ENCODE data around the gene SMTNL1. TPM values are rescaled to one million over a fixed set of nuclear protein-coding genes. Genes with fewer than 3 reads are reported as not detected.

SMTNL1 gene, protein sequence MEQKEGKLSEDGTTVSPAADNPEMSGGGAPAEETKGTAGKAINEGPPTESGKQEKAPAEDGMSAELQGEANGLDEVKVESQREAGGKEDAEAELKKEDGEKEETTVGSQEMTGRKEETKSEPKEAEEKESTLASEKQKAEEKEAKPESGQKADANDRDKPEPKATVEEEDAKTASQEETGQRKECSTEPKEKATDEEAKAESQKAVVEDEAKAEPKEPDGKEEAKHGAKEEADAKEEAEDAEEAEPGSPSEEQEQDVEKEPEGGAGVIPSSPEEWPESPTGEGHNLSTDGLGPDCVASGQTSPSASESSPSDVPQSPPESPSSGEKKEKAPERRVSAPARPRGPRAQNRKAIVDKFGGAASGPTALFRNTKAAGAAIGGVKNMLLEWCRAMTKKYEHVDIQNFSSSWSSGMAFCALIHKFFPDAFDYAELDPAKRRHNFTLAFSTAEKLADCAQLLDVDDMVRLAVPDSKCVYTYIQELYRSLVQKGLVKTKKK
- total RNA-seq, result not detected
- long read RNA-seq, result 0 reads

DNA sequence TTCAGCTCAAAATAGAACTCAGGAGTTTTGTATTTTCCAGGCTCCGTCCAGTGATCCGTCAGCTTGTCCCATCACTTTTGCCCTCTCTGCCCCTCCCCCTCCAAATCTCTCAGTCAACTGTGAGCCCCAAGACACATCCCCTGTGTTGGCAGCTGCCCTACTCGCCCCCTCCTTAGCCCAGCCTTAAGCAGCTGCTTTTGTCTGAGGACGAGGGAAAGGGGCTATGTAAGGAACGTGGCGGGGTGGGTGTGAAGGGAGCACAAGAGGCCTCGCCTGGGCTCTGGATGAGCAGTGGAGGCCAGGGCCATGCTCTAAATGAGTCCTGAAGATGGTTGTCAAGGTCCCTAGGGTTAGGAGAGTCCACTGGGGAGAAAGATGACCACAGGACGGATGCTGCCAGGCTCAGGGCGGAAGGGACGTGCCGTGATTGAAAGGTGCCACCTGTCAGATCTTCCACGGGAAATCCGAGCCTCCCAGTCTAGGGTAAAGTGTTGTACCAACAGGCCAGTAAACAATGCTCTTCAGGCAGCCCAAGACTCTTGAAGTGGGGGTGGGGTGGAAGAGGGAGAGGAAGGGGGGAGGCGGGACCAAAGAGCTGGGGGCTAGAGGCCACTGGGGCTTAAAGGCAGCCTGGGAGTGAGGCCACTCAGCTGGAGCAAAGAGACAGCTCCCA is at the start of gene SMTNL1:
Gene SMTNL1, plus strand, starts transcription at position 649 of the 673 bp plus-strand sequence. CDS start 5,048 bp downstream, outside the sequence.
- intact Hi-C loops (cut with DNase I), result no loop called here
- no peaks in the 10 kb centered on the region for H3K4me1 ChIP-seq
- no peaks in the 10 kb centered on the region for H3K36me3 ChIP-seq
- ATAC-seq, result no peak
- DNase-seq, result no peak
- no peak within 1 kb of the TSS for H3K27ac ChIP-seq
- H3K27me3 ChIP-seq, result no peaks in the 10 kb centered on the region
- no peak within 1 kb of the TSS for H3K4me3 ChIP-seq
- no peaks in the 10 kb centered on the region for H3K9me3 ChIP-seq
- 74% methylated on average over 10 of the region's 14 CpGs for WGBS (ENCODE audit: insufficient coverage, low coverage, low lambda C conversion rate, missing lambda C conversion rate)
- TF ChIP-seq, protein P1, sequence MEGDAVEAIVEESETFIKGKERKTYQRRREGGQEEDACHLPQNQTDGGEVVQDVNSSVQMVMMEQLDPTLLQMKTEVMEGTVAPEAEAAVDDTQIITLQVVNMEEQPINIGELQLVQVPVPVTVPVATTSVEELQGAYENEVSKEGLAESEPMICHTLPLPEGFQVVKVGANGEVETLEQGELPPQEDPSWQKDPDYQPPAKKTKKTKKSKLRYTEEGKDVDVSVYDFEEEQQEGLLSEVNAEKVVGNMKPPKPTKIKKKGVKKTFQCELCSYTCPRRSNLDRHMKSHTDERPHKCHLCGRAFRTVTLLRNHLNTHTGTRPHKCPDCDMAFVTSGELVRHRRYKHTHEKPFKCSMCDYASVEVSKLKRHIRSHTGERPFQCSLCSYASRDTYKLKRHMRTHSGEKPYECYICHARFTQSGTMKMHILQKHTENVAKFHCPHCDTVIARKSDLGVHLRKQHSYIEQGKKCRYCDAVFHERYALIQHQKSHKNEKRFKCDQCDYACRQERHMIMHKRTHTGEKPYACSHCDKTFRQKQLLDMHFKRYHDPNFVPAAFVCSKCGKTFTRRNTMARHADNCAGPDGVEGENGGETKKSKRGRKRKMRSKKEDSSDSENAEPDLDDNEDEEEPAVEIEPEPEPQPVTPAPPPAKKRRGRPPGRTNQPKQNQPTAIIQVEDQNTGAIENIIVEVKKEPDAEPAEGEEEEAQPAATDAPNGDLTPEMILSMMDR (IDR thresholded peaks at IDR 0.05), result no peak
- TF ChIP-seq POLR2A (IDR thresholded peaks at IDR 0.05), result no peak

DNA sequence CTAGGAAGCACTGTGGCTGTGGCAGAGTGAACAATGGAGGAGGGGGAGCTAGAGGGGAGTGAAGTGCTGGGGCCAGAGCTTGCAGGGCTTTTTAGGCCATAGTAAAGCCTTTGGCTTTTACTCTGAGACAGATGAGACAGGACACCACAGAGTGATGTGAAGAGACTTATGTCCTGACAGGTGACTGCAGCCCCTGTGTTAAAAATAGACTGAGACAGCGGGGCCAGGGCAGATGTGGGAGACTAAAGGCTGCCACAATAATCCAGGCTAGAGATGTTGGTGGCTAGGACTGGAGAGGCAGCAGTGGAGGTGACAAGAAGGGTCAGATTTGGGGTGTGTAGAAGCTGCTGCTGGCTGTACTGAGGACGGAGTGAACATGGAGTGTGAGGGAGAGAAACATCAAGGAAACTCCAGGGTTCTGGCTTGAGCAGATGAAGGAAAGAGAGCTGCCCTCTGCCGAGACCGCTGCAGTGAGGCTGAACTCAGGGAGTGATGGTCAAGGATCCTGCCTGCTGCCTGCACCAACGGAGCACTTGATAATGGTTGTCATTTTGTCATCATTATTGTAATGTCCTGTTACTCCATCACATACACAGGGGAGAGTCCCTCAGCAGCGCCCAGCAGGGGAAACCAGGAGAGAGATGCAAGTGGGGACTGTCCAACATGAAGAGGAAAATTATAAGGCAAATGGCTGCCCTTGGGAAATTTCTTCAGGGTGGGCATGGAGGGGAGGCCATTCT is 49.3 kb upstream of the SMTNL1 start:
- H3K4me1 ChIP-seq, result peaks cover 0 to 7% (median 3%) of the 10 kb centered on the region in 4 donors
- H3K27ac ChIP-seq, result no peak overlapping the region
- H3K4me3 ChIP-seq, result no peak overlapping the region
- H3K27me3 ChIP-seq, result no peaks in the 10 kb centered on the region
- no peak for TF ChIP-seq POLR2A (IDR thresholded peaks at IDR 0.05)
- TF ChIP-seq, protein P1 (IDR thresholded peaks at IDR 0.05), result no peak
- no peaks in the 10 kb centered on the region for H3K9me3 ChIP-seq
- peaks cover 0 to 84% (median 44%) of the 10 kb centered on the region in 4 donors for H3K36me3 ChIP-seq
- ATAC-seq, result no peak
- intact Hi-C loops (cut with DNase I), result loop anchor here in 1 of 2 donors (10.0 kb wide), 1 partner anchor 143 kb away; no protein-coding TSS in a partner anchor
- no peak for DNase-seq
- WGBS (ENCODE audit: insufficient coverage, low coverage, low lambda C conversion rate, missing lambda C conversion rate), result 83% methylated on average over 3 of the region's 6 CpGs

DNA sequence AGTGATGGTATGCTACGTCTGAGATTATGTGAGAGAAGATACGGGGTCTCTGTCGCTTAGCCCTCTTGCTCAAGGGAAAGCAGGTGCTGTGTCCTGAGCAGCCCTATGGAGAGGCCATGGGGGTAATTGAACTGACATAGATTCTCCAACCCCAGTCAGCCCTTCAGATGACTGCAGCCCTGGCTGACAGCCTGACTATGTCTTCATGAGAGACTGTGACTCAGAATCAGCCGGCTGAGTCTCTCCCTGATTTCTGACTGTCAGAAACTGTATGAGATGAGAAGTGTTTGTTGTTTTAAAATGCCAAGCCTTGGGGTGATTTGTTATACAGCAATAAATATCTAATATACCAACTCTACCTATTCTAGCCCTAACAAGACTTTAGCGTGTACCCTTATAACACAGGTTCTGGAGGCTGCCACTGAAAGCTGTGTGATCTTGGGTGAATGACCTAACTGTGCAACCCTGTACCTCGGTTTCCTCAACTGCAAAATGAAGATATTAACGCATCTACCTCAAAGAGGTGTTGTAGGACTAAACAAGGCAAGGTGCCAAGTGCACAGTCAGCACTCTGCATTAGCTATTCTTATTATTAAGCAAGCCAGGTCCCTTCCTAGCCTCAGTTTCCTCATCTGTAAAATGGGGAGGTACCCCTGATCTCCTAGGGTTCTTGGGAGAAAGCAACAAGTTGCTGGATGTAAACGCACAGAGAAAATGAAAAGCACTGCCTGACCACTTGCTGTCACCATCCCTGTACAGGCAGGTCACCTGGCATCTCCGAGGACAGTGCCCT is 46.7 kb upstream of the SMTNL1 start:
- intact Hi-C loops (cut with DNase I), result loop anchor here (5.0 kb wide), 1 partner anchor 37 kb away; no protein-coding TSS in a partner anchor
- Histone ChIP-seq H3K4me3 (no peak overlapping the region), H3K36me3 (peaks cover 0 to 76% (median 35%) of the 10 kb centered on the region in 4 donors), H3K4me1 (peaks cover 0 to 23% (median 11%) of the 10 kb centered on the region in 4 donors), H3K27me3 (no peaks in the 10 kb centered on the region), H3K27ac (no peak overlapping the region), H3K9me3 (no peaks in the 10 kb centered on the region)
- ATAC-seq (no peak), DNase-seq (no peak)
- 57% methylated on average over 4 of the region's 9 CpGs for WGBS (ENCODE audit: insufficient coverage, low coverage, low lambda C conversion rate, missing lambda C conversion rate)
- no peak for TF ChIP-seq POLR2A (IDR thresholded peaks at IDR 0.05)
- TF ChIP-seq, protein P1 (IDR thresholded peaks at IDR 0.05), result no peak

All from right lobe of liver (tissue), 6 donors.